OCI-LY7 (cell line): ENCODE measurements around the gene SCFD2.

ENCODE experiments used
- EZH2phosphoT487 ChIP-seq: fragments of 200-600 bp; sonication (generic); IDR thresholded peaks from 2 replicates; pipeline ENCODE4 v1.6.1; 2018; ENCODE audit warnings: low read depth, borderline replicate concordance, mild to moderate bottlenecking, mixed run types, antibody characterized with exemption, low read length, moderate library complexity, mixed read lengths
- TF ChIP-seq, protein P1 (sequence below): fragments of 200-600 bp; sonication (generic); conservative IDR thresholded peaks from 2 replicates; pipeline ENCODE4 v1.5.1; 2014; ENCODE audit warnings: mild to moderate bottlenecking, antibody characterized with exemption, low read length, moderate library complexity, mixed read lengths

DNA sequence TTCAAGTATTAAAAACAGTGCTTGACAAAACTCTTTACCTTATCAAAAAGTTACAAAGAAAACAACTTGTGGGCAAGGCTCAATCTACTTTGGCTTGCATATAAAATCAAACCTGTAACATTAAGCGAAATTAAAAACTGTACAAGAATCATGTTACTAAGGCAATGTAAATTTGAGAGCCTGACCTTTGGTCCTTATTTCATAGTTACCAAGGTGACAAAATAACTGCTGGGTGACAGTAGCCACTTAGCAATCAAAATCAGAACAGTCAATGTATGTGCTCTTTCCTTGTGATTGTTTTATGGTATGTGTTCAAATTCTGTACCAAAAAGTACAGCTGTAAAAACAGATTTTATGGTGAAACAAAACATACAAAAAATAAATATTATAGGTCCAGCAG lies 299.7 kb downstream of the SCFD2 start:
- TF ChIP-seq, protein P1, sequence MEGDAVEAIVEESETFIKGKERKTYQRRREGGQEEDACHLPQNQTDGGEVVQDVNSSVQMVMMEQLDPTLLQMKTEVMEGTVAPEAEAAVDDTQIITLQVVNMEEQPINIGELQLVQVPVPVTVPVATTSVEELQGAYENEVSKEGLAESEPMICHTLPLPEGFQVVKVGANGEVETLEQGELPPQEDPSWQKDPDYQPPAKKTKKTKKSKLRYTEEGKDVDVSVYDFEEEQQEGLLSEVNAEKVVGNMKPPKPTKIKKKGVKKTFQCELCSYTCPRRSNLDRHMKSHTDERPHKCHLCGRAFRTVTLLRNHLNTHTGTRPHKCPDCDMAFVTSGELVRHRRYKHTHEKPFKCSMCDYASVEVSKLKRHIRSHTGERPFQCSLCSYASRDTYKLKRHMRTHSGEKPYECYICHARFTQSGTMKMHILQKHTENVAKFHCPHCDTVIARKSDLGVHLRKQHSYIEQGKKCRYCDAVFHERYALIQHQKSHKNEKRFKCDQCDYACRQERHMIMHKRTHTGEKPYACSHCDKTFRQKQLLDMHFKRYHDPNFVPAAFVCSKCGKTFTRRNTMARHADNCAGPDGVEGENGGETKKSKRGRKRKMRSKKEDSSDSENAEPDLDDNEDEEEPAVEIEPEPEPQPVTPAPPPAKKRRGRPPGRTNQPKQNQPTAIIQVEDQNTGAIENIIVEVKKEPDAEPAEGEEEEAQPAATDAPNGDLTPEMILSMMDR, result no peak
- TF ChIP-seq EZH2phosphoT487, result no peak
